Activated CD8-positive, alpha-beta memory T cell treated with anti-CD3 and anti-CD28 coated beads for 1 hour (primary cell): ENCODE measurements around the gene GAD2.
"Not testable (repeated sequence)": the region's sequence is repeated elsewhere in the genome, so short reads cannot be mapped to it uniquely, and the experiment has no call there.

Experiments
- DNase-seq, 2 donors: peaks; one replicate each; pipeline ENCODE4 v3.0.0-alpha.2; 2020; ENCODE audit warnings: low read depth in 1 of 2; ENCODE audit errors: extremely low read depth in 1 of 2

GAD2 gene

DNA sequence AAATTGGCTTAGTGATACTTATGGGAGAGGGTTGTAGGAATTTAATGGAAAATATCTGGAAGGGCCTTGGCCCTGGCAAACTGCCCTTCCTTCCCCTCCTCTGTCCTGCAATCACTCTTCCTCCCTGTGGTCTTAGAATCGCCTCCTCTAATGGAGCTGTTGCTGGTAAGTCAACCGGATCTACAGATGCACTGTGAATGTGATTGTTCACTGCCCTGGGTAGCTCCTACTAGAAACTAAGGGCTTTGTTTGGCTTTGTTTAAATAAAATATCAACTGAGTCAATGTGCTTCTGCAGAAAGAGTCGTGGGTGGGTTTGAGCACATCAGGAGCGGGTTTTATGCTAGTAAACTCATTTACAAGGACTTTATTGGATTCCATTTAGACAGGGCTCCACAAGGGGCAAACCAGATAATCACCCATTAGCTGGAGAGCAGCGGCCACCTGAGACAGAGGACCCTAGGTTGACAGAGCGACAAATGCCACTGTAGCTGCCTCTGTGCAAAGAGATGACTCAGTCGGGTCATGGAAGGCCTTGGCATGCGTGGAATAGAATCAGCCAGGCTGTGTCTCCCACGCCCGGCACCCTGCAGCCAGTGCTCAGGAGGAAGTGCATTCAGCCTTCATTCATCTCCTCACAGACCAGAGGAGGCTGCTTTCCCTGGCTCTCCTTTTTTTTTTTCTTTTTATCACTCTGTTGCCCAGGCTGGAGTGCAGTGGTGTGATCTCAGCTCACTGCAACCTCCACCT lies 97.9 kb downstream of the GAD2 start:
- no peak for DNase-seq

DNA sequence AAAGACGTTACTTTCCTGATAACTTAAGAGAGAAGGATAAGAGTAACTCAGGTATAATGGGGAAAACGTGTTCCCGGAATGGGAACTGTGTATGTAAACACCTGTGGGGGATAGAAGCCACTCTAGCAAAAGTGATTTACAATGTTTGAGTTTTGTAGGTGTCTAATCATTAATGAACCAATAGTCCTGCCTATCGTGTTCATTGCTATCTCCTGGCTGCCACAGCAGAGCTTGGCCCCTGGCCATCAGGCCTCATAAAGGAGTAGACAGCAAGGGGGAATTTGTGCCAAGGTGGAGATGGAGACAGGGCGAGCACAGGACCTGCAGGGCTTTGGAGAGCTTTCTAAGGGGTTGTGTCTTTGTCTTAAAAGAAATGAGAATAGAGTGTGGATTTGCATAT lies 102.1 kb downstream of the GAD2 start:
- no peak for DNase-seq

DNA sequence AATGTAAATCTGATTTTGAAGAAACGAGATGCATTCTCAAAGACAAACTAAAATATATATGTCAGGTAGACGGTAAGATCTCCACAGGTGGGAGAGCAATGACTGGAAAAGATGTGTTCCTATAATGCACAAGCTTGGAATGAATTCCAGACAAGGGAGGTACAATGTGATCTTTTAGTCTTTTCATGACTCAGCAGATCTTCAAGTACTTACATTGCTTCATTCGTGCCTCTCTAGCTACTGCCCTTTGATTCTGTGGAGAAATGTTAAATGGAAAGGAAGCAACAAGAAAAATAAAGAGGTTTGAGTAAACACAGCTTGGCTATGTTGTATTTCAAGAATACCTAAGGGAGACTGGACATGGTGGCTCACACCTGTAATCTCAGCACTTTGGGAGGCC lies 106.6 kb downstream of the GAD2 start:
- no peak for DNase-seq

DNA sequence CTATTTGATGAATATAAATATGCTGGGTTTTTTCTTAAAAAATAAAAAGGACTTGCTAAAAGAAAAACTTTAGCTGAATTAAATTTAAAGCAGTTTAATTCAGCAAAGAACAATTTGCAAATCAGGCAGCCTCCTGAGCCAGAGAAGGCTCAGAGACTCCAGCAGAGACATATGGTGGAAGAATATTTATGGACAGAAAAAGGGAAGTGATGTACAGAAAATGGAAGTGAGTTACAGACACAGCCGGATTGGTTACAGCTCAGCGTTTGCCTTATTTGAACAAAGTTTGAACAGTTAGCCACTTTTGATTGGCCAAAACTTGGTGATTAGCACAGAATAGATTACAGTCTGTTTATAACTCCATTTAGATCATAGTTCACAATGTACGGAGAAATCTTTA lies 110.3 kb downstream of the GAD2 start:
- DNase-seq, result no peak

DNA sequence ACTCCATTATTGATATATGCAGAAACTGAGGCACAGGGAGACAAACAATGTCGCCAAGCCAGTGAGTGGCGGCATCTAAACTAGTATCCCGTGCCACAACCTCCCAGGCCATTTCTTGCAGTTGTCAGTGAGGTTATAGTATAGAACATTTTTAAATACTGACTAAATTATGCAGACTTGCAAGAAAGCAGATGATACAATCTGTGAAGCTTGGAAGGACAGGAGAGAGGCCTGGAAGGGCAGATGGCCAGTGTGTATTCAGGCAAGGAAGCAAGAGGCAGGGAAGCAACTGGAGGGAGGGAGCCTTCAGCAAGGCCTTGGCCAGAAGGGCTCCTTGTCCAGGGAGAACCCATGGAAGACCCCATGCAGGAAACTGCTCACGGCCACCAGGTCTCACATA lies 111.2 kb downstream of the GAD2 start:
- no peak for DNase-seq

DNA sequence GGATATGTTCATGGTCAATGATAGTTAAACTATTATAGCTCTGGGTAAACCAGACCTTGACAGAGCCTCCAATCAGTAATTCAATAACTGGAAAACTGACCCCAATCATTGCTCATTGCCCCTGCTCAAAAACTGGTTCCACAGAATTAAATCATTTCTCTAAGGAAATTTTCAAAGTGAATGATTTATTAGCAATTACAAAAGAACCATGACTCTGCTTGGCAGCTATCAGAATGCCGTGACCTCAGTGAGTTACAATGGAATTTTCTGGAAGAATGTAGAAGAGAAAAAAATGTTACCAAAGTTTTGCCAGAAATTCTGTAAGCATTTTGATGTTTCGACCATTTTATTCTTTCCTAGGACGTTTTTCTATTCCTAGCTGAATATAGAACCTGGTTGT lies 114.8 kb downstream of the GAD2 start:
- DNase-seq, result no peak

DNA sequence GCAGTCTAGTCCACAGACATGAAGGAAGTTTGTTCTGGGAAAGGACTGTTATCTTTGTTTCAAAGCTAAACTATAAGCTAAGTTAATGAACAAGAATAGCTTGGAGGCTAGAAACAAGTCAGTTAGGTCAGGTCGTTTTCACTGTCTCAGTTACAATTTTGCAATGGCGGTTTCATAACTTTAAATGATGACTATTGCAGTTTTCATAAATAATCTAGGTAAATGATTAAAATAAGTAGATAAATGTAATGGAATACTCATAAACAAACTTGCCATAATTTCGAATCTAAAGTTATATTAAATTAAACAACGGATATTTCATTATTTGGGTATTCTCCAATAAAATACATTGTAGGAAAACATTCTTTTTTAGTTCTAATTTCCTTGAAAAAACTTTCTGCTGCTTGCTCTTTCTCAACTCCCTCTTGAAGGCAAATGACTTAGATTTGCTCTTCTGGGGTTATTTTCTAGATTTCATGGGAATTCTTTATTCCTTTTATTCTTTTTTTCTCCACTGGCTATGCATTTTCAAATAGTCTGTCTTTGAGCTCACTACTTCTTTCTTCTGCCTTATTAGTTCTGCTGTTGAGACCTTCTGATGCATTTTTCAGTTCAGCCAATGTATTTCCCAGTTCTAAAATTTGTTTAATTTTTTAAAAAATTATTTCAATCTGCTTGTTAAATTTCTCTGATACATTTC lies 117.8 kb downstream of the GAD2 start:
- no peak for DNase-seq

DNA sequence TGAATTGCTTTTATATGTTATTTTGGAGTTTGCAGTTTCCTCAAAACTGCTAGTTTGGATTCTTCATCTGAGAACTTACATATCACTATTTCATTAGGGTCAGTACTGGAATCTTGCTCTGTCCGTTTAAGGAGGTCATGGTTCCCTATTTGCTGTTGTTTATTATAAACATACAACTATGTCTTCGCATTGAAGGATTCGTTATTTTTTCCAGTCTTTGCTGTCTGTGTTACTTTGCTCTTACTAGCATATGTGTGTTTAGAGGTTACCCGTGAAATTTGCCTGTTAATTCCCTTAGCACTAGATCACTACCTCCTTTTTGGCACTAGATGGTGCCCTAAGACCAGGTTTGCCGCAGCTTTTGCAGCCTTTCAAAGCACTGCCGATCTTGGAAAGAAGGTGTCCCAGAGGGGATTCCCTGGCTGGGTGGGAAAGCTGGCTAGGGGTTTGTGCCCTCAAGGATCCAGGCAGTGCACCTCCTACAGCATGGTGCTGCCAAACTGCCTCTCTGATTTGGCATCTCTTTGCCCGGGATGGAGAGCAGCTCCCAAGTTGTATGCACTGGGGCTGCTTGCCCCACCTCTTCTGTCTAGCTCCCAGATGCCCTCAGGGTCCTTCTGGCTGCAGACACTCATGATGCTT lies 118.5 kb downstream of the GAD2 start:
- peak; percentile 25 to 40 for DNase-seq

DNA sequence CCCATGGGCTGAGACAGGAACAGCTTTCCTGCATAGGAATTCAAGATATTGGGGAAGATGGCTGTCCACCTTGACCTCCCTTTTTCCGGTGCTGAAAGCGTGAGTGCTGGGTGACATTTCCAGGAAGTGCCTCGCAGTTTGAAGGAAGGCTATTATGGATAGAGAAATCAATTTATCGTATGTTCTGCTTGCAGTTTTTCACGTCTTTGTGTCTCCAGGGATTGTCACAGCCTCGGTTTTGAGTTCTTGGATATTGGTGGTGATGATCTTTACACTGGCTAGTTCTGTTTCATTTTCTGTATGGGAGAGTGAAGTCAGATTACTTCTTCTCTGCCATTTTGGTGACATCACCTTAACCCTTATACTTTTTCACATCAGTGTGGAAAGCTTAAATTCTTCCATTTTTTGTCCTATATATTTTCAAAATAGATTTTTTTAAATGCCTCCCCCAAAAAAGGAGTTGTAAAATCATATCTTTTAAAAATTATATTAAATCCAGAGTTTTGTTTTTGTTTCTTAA lies 119.1 kb downstream of the GAD2 start:
- DNase-seq, result no peak

DNA sequence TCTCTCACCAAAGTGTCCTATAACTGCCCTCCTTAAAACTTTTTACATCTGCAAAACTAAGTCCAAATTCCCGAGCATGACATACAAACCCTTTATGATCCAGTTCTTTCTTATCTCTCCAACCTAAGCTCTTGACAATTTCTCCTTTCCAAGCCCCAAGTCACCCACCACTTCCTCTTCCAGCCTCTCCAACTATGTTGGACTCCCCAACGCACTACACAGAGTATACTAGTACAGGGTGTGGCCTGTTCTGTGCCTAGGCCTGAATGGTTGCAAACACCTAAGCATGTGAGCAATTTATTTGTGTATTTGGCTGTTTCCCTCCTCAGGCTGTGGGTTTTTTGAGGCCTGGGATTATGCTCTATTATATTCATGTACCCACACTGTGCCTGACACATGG lies 120.4 kb downstream of the GAD2 start:
- DNase-seq, result no peak

DNA sequence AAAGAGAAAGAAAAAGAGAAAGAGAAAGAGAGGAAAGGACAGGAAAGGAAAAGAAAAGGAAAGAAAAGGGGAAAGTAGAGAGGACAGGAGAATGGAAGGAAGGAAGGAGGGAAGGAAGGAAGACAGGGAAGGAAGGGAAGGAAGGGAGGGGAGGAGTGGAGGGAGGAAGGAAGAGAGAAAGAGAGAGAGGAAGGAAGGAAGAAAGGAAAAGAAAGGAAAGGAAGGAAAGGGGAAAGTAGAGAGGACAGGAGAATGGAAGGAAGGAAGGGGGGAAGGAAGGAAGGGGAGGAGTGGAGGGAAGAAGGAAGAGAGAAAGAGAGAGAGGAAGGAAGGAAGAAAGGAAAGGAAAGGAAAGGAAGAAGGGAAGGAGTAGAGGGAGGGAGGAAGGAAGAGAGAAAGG lies 125.1 kb downstream of the GAD2 start:
- DNase-seq, result no peak

DNA sequence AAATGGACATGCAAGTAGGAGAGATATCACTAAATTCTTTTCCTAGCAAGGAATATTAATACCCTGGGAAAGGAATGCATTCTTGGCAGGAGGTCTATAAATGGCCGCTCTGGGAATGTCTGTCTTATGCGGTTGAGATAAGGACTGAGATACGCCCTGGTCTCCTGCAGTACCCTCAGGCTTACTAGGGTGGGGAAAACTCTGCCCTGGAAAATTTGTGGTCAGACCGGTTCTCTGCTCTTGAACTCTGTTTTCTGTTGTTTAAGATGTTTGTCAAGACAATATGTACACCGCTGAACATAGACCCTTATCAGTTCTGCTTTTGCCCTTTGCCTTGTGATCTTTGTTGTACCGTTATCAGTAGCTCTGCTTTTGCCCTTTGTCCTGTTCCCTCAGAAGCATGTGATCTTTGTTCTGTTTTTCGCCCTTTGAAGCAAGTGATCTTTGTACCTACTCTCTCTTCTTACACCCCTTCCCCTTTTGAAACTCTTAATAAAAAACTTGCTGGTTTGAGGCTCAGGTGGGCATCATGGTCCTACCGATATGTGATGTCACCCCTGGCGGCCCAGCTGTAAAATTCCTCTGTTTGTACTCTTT lies 132.3 kb downstream of the GAD2 start:
- not testable (repeated sequence) for DNase-seq
